ENCODE measurements around the gene AP1S2.

The AP1S2 gene

GRCh38 chrX:15804563-15804962 is 50.0 kb downstream of the AP1S2 start:
- DNase-seq: no peak

GRCh38 chrX:15797707-15798106 is 56.9 kb downstream of the AP1S2 start:
- DNase-seq: no peak

GRCh38 chrX:15790769-15791290 is 63.8 kb downstream of the AP1S2 start:
- DNase-seq: no peak

- peak; percentile 95 for DNase-seq
Measured at GRCh38 chrX:15789979-15790768, 64.4 kb downstream of the AP1S2 start, which contains the start of gene ZRSR2. Gene ZRSR2, plus strand, starts transcription at chrX:15790484. Its CDS starts 12 bp downstream, at chrX:15790496.

GRCh38 chrX:15786915-15787314 is 67.7 kb downstream of the AP1S2 start:
- DNase-seq: no peak

GRCh38 chrX:15785176-15785750 is 69.3 kb downstream of the AP1S2 start:
- no peak for DNase-seq

- DNase-seq: no peak
Measured at GRCh38 chrX:15781961-15782699, 72.5 kb downstream of the AP1S2 start.
